GM19328 (cell line): ENCODE measurements around the gene PTPMT1.
A peak's percentile ranks its signal among the peaks of the same experiment; 100 is the strongest.

Experiments
- ATAC-seq: cut with Tn5 transposase; IDR thresholded peaks from one replicate; pipeline ENCODE4 v1.9.1; 2021; ENCODE audit warnings: mild to moderate bottlenecking, moderate library complexity; ENCODE audit not compliant: unreplicated experiment

Gene PTPMT1

DNA sequence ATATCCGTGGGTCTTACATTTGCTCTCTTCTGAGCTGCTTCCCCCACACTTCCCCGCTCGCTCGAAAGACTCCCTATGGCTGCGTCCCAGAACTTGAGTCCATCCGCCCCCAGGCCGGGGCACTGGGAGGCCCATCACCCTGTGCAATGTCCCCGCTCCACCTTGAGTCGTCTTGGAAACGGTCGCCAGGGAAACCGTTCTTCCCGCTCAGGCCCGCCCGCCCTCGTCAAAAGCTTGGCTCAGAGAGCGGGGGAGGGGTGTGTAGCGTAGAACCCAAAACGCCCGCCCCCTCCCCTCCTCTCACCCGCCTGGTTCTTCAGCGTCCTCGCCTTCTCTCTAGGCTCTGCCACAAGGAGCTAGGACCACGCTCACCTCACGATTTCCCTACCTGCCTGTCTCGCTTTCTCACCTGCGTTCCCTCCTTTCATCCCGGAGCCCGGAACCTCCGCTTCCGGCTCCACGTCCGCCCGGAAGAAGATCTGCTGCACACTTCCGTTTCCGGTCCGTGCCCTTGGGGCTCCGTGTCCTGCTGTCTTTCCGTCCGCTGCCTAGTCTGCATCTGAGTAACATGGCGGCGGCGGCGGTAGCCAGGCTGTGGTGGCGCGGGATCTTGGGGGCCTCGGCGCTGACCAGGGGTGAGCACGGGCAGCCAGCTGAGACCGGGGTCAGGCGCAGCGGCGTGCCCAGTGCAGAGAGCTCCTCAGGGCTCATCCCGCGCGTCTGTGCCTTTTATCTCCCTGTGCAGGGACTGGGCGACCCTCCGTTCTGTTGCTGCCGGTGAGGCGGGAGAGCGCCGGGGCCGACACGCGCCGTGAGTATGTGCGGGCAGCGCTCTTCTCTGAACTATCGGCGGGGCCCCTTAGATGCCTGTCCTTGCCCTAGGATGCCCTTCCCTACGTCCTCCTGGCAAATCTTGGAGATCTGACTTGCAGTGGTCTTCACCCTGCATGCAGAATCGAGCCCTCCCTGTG lies 13.4 kb downstream of the PTPMT1 start, which contains the start of the genes KBTBD4 and NDUFS3:
KBTBD4 (minus strand) TSS at position 447 of the 971 bp plus-strand sequence; CDS start at position 428, 19 bp downstream.
NDUFS3 (plus strand) TSS at position 551 of the 971 bp plus-strand sequence; CDS start at position 569, 18 bp downstream.
- ATAC-seq, result peak; percentile 95

- no peak for ATAC-seq
Observed at GRCh38 chr11:47583844-47584243, 18.4 kb downstream of the PTPMT1 start.

DNA sequence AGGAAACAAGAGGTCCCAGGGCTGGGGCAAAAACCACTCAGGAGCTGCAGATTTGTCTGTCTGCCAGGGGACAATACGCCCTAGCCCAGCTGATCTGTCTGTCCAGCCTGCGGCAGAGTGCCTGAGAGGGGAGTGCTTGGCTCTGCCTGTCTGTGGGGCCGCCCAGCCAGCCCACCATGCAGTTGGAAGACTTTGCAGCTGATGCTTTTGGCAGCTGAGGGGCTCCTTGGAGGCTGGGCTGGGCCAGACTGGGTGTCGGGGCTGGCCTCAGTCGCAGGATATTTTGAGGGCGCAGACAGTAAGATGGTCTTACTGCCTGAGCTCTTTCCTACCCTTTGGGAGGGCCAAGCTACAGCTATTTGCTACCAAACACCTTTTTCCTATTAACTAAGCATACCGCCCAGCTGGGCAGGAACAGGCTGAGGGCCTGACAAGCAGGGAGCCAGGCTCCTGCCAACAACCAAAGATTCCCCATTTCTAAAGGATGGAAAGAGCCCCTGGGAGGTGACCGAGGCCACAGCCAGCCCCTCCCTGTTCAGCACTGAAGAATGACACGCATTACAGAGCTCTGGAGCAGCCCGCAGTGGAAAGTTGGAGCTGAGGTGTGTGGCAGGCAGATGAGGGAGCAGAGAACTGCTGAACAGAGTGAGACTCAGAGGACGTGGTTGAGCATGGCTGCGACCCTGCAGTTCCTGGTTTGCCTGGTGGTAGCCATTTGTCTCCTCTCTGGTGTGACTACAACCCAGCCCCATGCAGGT lies 20.9 kb downstream of the PTPMT1 start, which contains the start of gene FAM180B:
FAM180B (plus strand) TSS at position 581 of the 758 bp plus-strand sequence; CDS start at position 672, 91 bp downstream.
- no peak for ATAC-seq

GRCh38 chr11:47587039-47587716 lies 21.8 kb downstream of the PTPMT1 start:
- no peak for ATAC-seq

GRCh38 chr11:47587723-47588326 lies 22.4 kb downstream of the PTPMT1 start:
- no peak for ATAC-seq

- no peak for ATAC-seq
Observed at GRCh38 chr11:47589118-47589517, 23.7 kb downstream of the PTPMT1 start.

DNA sequence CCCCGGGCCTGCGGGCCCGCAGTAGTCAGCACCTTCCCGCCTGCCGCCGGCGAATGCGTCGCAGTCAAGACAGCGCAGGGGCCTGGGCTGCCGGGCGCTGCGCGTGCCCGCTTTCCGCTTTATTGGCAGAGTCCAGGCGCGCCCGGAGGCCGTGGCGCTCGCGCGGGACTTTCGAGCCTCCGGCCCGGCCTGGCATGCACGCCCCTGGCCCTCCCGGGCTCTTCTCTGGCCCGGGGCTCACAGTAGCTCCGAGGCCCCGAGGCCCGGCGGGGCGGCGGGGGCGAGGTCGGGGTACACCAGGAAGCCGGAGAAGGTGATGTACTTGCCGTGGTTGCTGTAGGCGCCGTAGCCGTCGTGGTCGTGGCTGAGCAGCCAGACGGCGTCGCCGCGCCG lies 24.2 kb downstream of the PTPMT1 start:
- ATAC-seq, result no peak

GRCh38 chr11:47589977-47590861 lies 24.8 kb downstream of the PTPMT1 start:
- ATAC-seq, result no peak

GRCh38 chr11:47591764-47592163 lies 26.4 kb downstream of the PTPMT1 start:
- ATAC-seq, result no peak

DNA sequence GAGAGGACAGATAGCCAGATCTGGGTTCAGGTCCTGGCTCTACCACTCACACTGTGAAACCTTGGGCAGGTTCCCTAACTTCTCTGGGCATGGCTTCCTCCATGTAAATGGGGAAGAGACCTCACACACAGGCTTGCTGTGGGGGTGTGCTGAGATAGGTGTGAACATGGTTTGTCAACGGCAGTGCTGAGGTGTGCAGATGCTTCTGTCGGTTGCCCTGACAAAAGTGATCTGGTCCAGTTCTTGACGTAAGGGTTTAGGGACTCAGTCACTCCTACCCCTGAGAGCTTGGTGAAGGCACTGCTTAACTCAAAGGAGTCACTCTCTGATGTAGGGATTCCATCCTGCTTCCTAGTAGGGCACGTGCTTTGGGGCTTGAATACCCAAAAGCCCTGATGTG lies 26.9 kb downstream of the PTPMT1 start:
- no peak for ATAC-seq

DNA sequence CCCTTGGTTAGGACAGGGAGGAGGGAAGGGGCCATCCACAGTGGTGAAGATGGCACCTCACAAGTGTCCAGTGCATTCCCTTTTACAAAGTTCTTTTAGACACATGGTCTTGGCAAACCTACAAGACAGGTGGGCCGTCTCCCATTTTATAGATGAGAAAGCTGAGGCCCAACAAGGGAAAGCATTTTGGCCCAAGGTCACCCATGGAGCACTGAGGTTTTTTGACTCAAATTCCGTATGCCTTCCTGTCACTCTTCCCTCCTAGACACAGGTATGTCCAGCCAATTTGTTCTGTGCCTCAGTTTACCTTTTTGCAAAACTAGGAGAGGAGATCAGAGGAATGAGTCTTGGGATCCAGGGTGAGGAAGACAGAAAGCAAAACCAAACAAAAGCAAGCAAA lies 27.6 kb downstream of the PTPMT1 start:
- no peak for ATAC-seq

GRCh38 chr11:47593492-47593933 lies 28.1 kb downstream of the PTPMT1 start:
- ATAC-seq, result no peak

DNA sequence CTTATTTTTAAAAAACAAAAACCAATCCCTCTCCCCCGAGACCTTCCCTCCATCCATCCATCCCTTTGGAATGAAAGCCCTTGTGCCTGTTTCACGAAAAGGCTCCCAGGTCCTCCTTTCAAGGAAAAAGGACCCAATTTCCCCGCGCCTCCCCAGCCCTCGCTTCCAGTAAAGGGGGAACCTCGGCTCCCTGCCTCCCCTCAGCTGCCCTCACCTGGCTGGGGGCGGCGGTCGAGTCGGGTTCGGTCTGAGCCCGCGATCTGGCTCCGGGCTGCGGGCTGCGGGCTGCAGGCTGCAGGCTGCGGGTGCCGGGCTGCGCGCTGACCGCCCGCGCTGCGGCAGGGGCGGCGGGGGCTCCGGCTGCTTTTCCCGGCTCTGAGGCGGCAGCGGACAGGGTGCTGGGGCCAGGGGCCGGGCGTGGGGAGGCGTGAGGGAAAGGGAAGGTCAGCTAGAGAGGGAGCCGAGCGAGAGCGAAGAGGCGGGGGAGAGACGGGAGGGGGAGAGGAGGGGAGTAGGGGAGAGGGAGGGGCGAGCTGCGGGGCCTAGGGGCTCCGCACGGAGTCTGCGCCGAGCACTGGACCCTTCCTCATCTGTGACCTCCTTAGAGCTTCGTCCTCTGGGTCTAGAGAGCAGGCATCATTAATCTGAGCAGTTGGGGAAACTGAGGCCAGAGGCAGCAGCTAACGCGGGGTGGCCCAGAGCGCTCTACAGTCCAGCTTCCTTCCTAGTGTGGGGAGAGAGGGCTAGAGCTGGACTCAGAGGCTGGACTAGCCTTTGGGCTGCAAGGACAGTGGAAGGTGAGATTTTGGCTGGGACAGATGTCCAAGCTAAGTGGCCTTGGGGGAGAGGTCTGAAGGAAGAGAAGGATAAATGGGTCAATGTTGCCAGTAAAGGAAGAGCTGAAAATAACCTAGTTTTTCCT lies 28.8 kb downstream of the PTPMT1 start, which contains the start of gene C1QTNF4:
C1QTNF4 (minus strand) TSS at position 478 of the 922 bp plus-strand sequence. CDS start 3,601 bp downstream, outside the sequence.
- no peak for ATAC-seq

DNA sequence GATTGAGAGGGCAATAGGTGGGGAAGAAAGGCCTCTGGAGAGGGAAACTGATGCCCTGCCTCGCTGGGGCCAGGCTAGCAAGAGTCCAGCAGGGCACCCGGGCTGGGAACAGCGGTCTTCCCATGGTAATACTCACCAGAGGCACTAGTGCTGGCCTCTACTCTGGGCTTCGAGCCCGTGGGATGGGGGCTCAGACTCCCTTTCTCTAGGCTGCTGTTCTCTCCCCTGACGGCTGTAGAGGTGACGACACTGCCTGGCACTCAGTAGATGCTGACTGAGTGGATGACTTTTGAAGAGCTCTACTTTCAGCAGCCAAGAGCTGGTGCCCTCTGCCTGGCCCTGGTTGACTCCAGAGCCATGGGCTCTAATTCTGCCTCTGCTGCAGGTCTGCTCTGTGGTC lies 29.6 kb downstream of the PTPMT1 start:
- no peak for ATAC-seq

DNA sequence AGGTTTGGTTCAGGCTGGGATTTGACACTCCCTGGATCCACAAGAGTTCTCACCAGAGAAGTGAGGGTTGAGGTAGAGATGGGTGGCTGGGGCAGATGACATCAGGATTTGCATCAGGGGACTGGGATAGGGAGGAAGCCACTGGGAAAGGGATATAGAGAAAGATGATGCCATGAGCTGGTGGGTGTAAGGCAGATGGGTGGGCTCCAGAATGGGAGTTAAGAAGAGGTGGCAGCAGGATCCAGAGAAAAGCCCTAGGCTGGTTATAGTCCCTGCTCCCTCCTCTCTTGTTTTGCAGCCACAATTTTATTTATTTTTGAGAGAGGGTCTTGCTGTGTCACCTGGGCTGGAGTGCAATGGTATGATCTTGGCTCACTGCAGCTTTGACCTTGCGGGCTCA lies 30.6 kb downstream of the PTPMT1 start:
- ATAC-seq, result no peak

DNA sequence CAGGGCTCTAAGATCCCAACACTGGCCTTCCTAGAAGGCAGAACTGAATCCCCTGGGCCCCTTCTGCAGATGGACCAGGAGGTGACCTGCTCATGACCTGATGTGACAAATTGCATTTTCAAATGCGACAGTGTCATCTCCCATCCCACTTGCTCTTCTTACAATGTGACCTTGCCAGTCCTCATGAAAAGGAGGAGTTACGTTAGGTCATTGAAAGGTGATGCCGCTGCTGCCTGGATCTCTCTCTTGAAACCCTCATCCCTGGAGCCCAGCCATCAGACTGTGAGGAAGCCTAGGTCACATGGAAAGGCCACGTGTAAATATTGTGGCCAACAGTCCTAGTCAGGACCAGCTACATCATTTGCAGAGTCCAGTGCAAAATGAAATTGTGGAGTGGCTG lies 34.5 kb downstream of the PTPMT1 start:
- no peak for ATAC-seq

DNA sequence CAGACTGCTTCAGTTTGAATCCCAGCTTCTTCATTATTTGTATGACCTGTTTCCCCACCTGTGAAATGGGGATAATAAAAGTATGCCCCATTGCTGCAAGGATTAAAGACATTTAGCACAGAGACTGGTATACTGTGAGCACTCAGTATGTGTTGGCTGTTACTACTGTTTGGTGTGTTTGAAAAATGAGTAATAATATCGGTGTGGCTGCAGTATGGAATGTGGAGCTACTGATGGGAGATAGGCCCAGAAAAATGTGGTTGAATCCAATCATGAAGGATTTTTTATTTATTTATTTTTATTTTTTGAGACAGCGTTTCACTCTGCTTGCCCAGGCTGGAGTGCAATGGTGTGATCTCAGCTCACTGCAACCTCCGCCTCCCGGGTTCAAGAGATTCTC lies 37.9 kb downstream of the PTPMT1 start:
- no peak for ATAC-seq

GRCh38 chr11:47605921-47606320 lies 40.5 kb downstream of the PTPMT1 start:
- ATAC-seq, result no peak
